ENCODE data around the gene RS1.
A peak's percentile ranks its signal among the peaks of the same experiment; 100 is the strongest.

The RS1 gene

DNA sequence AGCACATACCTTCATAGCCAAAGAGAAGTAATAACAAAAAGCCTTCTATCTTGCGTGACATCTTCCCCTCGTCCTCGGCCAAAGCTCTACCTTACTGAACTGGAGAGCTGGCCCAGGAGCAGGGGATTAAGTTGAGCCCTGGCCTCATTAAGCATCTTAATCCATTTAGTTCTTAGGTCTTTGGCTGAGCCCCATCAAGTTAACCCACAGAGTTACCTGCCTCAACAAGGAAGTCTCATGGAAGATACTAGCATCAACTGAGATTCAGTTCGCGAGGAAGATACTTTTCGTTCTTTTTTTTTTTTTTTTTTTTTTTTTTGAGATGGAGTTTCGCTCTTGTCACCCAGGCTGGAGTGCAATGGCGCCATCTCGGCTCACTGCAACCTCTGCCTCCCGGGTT is at the start of gene RS1:
RS1 (minus strand) TSS at position 101 of the 400 bp plus-strand sequence; CDS start at position 61, 40 bp downstream.
- TF ChIP-seq, protein P1, sequence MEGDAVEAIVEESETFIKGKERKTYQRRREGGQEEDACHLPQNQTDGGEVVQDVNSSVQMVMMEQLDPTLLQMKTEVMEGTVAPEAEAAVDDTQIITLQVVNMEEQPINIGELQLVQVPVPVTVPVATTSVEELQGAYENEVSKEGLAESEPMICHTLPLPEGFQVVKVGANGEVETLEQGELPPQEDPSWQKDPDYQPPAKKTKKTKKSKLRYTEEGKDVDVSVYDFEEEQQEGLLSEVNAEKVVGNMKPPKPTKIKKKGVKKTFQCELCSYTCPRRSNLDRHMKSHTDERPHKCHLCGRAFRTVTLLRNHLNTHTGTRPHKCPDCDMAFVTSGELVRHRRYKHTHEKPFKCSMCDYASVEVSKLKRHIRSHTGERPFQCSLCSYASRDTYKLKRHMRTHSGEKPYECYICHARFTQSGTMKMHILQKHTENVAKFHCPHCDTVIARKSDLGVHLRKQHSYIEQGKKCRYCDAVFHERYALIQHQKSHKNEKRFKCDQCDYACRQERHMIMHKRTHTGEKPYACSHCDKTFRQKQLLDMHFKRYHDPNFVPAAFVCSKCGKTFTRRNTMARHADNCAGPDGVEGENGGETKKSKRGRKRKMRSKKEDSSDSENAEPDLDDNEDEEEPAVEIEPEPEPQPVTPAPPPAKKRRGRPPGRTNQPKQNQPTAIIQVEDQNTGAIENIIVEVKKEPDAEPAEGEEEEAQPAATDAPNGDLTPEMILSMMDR (IDR thresholded peaks at IDR 0.05; ENCODE audit: low read depth, low read length) = no peak
- no peak within 1 kb of the TSS for H3K4me3 ChIP-seq (replicated peaks in 1 of 2; ENCODE audit: low read depth in 2 of 2, low read length in 2 of 2)
- no peak for DNase-seq (ENCODE audit: low read depth in 2 of 2)

DNA sequence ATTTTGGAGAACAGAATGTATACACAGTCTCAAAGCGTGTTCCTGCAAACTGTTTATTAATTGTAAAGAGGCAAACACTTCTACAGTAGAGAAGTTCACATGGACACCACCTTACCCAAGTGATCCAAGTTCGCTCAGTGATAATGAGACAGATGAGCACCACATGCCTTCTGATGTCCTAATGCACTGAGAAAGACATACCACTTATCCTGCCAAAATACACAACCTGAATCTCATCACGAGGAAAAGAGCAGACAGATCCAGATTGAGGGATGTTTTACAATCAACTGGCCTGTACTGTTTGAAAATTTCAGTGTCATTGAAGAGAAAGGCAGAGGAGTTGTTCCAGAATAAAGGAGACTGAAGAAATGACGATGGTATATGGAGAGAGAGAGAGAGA is 47.9 kb upstream of the RS1 start:
- H3K4me3 ChIP-seq (replicated peaks in 1 of 2; ENCODE audit: low read depth in 2 of 2, low read length in 2 of 2) = no peak overlapping the region
- DNase-seq (ENCODE audit: low read depth in 2 of 2) = no peak
- TF ChIP-seq, protein P1 (IDR thresholded peaks at IDR 0.05; ENCODE audit: low read depth, low read length) = no peak

DNA sequence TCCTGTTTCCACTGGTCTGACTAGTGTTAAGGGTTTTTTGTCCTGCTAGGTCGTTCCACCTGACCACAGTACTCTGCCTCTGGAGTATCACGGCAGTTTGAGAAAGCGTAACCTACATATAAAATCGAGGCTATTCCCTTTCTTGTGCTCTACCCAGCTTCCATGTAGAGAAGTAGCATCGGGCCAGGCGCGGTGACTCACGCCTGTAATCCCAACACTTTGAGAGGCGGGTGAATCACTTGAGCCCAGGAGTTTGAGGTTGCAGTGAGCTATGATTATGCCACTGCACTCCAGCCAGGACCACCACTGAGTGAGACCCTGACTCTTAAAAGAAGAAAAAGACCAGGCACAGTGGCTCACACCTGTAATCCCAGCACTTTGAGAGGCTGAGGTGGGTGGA is 43.0 kb upstream of the RS1 start:
- TF ChIP-seq, protein P1 (IDR thresholded peaks at IDR 0.05; ENCODE audit: low read depth, low read length) = no peak
- DNase-seq (ENCODE audit: low read depth in 2 of 2) = no peak
- no peak overlapping the region for H3K4me3 ChIP-seq (replicated peaks in 1 of 2; ENCODE audit: low read depth in 2 of 2, low read length in 2 of 2)

DNA sequence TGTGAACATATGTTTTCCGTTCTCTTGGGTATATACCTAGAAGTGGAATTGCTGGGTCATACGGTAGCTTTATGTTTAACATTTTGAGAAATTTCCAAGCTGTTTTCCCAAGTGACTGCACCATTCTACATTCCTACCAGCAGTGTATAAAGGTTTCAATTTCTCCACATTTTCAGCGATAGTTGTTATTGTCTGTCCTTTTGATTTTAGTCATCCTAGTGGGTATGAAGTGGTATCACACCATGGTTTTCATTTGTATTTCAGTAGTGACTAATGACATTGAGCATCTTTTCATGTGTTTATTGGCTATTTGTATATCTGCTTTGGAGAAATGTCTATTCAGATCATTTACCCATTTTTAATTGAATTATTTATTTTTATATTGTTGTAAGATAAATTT is 37.9 kb upstream of the RS1 start:
- H3K4me3 ChIP-seq (replicated peaks in 1 of 2; ENCODE audit: low read depth in 2 of 2, low read length in 2 of 2) = no peak overlapping the region
- TF ChIP-seq, protein P1 (IDR thresholded peaks at IDR 0.05; ENCODE audit: low read depth, low read length) = no peak
- no peak for DNase-seq (ENCODE audit: low read depth in 2 of 2)

DNA sequence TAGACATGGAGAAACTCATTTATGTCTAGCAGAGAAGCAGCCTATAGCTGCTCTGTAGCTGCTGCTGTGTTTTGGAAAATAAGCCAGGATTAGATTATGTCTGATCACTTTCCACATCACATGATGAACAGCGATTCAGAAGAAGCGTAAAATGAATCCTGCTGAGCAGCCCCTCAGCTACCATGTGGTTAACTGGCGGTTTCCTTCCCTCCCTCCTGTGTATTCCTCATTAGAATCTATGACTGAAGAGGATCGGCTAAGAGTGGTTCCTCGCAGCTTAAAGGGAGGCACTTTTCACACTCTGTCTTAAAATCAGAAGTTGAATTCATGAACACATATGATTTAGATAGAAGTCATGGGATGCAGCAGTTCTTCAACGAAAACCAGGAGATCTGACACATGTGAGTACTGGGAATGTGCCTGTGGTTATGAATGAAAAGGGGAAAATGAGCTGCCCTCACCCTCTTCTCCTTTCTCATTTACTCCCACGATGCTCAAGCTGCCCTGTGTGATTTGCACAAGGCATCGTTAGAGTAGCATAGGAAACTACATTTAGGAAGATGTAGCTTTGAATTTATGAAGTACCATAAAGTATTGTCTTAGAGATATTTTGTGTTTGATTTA is 35.6 kb upstream of the RS1 start, which contains the start of gene PPEF1:
PPEF1 (plus strand) TSS at position 220 of the 624 bp plus-strand sequence; CDS start at position 356, 136 bp downstream.
- no peak within 1 kb of the TSS for H3K4me3 ChIP-seq (replicated peaks in 1 of 2; ENCODE audit: low read depth in 2 of 2, low read length in 2 of 2)
- DNase-seq (ENCODE audit: low read depth in 2 of 2) = no peak
- TF ChIP-seq, protein P1 (IDR thresholded peaks at IDR 0.05; ENCODE audit: low read depth, low read length) = no peak

DNA sequence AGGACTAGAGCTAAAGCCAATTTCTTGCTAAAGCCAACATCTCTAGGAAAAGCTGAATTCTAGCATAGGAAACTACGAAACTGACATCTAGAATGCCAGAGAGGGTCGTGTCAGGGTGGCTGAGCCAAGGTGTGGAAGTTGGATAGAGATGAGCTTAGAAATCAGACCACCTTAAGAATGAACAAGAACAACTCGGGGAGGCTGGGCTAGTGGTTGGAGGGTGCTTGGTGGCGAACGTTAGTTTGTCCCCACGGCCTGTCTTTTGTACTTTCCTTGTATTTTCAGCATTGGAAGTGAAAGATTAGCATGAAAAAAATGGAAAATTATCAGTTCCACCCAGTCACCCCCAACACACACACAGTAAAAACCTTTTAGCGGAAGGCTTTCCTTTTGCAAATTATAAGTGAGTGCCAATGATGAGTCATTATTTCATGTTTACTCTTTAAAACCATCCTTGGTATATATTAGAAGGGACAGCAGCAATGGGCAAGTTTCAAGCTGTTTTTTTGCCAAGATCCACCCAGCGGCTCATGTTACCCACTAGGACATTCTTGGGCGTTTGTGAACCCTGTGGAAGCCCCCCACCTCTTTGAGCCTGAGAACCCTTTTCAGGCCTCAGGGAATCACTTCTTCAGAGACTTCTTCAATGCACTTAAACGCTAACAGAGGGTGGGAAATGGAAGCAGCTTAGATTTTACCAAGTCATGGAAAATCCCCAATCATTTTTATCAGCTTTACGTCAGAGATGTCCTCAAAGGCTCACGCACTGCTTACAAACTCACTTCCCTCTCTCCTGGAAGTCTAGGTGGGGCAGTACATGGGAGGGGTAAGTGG is 30.7 kb upstream of the RS1 start:
- DNase-seq (ENCODE audit: low read depth in 2 of 2) = peak; percentile 57 to 85
- TF ChIP-seq, protein P1 (IDR thresholded peaks at IDR 0.05; ENCODE audit: low read depth, low read length) = no peak
- no peak overlapping the region for H3K4me3 ChIP-seq (replicated peaks in 1 of 2; ENCODE audit: low read depth in 2 of 2, low read length in 2 of 2)
